Right atrium auricular region (tissue), 2 donors: ENCODE measurements around the gene RNF5. TPM values are rescaled to one million over a fixed set of nuclear protein-coding genes. Genes with fewer than 3 reads are reported as not detected.
"Not testable (repeated sequence)": the region's sequence is repeated elsewhere in the genome, so short reads cannot be mapped to it uniquely, and the experiment has no call there.

Experiments used
- DNase-seq: peaks from one replicate; pipeline ENCODE4 v3.0.0-alpha.2; 2019; ENCODE audit warnings: low spot score
- H3K27ac ChIP-seq, 2 donors: fragments of 200-600 bp; sonication (generic); 1 replicate in 1 of 2; 2 replicates in 1 of 2; pipeline ENCODE4 v1.5.1; 2016 to 2019
- H3K27me3 ChIP-seq, 2 donors: fragments of 200-600 bp; sonication (generic); one replicate each; pipeline versions ENCODE4 v1.5.1 to v1.6.0; 2017 to 2019
- H3K36me3 ChIP-seq: fragments of 200-600 bp; sonication (generic); one replicate; pipeline ENCODE4 v1.5.1; 2016
- H3K4me1 ChIP-seq, 2 donors: fragments of 200-600 bp; sonication (generic); one replicate each; pipeline versions ENCODE4 v1.5.1 to v1.6.0; 2017 to 2019
- H3K4me3 ChIP-seq, 2 donors: fragments of 200-600 bp; sonication (generic); 1 replicate in 1 of 2; 2 replicates in 1 of 2; pipeline ENCODE4 v1.5.1; 2017 to 2019; ENCODE audit warnings: mild to moderate bottlenecking in 1 of 2, moderate library complexity in 1 of 2
- H3K9me3 ChIP-seq, 2 donors: fragments of 200-600 bp; sonication (generic); one replicate each; pipeline ENCODE4 v1.5.1; 2019
- CTCF ChIP-seq, 2 donors: fragments of 200-600 bp; sonication (generic); IDR thresholded peaks; one replicate each; pipeline ENCODE4 v1.5.1; 2019; ENCODE audit warnings: antibody characterized with exemption in 2 of 2
- total RNA-seq, 2 donors: library from RNA; depleted of rRNA; stranded (reverse); fragments of >200 nt; gene quantifications; one replicate each; pipeline ENCODE4 v1.1.0, GENCODE V29; 2016

The RNF5 gene
- total RNA-seq, 2 donors from 2014 or later: 104 to 106 TPM

- no peaks in the 10 kb centered on the region for H3K27me3 ChIP-seq
- no peak overlapping the region for H3K4me3 ChIP-seq
- TF ChIP-seq CTCF (IDR thresholded peaks at IDR 0.05): no peak
- H3K27ac ChIP-seq: no peak overlapping the region
- no peak for DNase-seq
- H3K36me3 ChIP-seq: no peaks in the 10 kb centered on the region
- no peaks in the 10 kb centered on the region for H3K9me3 ChIP-seq
- peaks cover 0 to 3% of the 10 kb centered on the region in 2 donors for H3K4me1 ChIP-seq
Observed at GRCh38 chr6:32202186-32202585, 24.0 kb downstream of the RNF5 start.

- Histone ChIP-seq H3K36me3 (no peaks in the 10 kb centered on the region), H3K27me3 (no peaks in the 10 kb centered on the region), H3K9me3 (no peaks in the 10 kb centered on the region), H3K27ac (no peak overlapping the region), H3K4me3 (no peak overlapping the region), H3K4me1 (no peaks in the 10 kb centered on the region)
- DNase-seq: no peak
- no peak for TF ChIP-seq CTCF (IDR thresholded peaks at IDR 0.05)
Observed at GRCh38 chr6:32203426-32204267, 25.4 kb downstream of the RNF5 start.

- Histone ChIP-seq H3K4me3 (no peak overlapping the region), H3K9me3 (no peaks in the 10 kb centered on the region), H3K27ac (no peak overlapping the region), H3K4me1 (no peaks in the 10 kb centered on the region), H3K27me3 (no peaks in the 10 kb centered on the region), H3K36me3 (no peaks in the 10 kb centered on the region)
- no peak for DNase-seq
- TF ChIP-seq CTCF (IDR thresholded peaks at IDR 0.05): no peak
Observed at GRCh38 chr6:32204268-32204715, 26.1 kb downstream of the RNF5 start.

- no peak for DNase-seq
- no peak for TF ChIP-seq CTCF (IDR thresholded peaks at IDR 0.05)
- no peak overlapping the region for H3K27ac ChIP-seq
- H3K4me3 ChIP-seq: no peak overlapping the region
- no peaks in the 10 kb centered on the region for H3K27me3 ChIP-seq
- H3K36me3 ChIP-seq: no peaks in the 10 kb centered on the region
- H3K4me1 ChIP-seq: no peaks in the 10 kb centered on the region
- H3K9me3 ChIP-seq: no peaks in the 10 kb centered on the region
Observed at GRCh38 chr6:32208996-32209395, 30.8 kb downstream of the RNF5 start.

GRCh38 chr6:32210191-32210601 is 32.0 kb downstream of the RNF5 start:
- no peaks in the 10 kb centered on the region for H3K36me3 ChIP-seq

GRCh38 chr6:32211432-32211831 is 33.2 kb downstream of the RNF5 start:
- H3K4me3 ChIP-seq, DNase-seq, H3K36me3 ChIP-seq, H3K9me3 ChIP-seq, H3K27ac ChIP-seq, H3K27me3 ChIP-seq, H3K4me1 ChIP-seq: not testable (repeated sequence)

More at GRCh38 chr6:32210191-32210601, 32.0 kb downstream of the RNF5 start:
- Histone ChIP-seq H3K27me3 (no peaks in the 10 kb centered on the region), H3K9me3 (no peaks in the 10 kb centered on the region), H3K4me1 (no peaks in the 10 kb centered on the region), H3K4me3 (no peak overlapping the region), H3K27ac (no peak overlapping the region)
- TF ChIP-seq CTCF (IDR thresholded peaks at IDR 0.05): no peak
- DNase-seq: no peak
